HG02852 (cell line): ENCODE measurements around the gene THBS3.
"Not testable (repeated sequence)": the region's sequence is repeated elsewhere in the genome, so short reads cannot be mapped to it uniquely, and the experiment has no call there.

Experiments
- ATAC-seq: cut with Tn5 transposase; IDR thresholded peaks from one replicate; pipeline ENCODE4 v1.9.1; 2021; ENCODE audit warnings: mild to moderate bottlenecking, moderate library complexity; ENCODE audit not compliant: unreplicated experiment

The THBS3 gene

GRCh38 chr1:155160128-155160527 is 47.6 kb downstream of the THBS3 start:
- ATAC-seq, result no peak

- no peak for ATAC-seq
Observed at GRCh38 chr1:155158991-155159390, 48.7 kb downstream of the THBS3 start.

GRCh38 chr1:155155996-155156643 is 51.6 kb downstream of the THBS3 start:
- not testable (repeated sequence) for ATAC-seq
